HG02678 (cell line): Measurements from ENCODE around the gene MYH6.
"Not testable (repeated sequence)": the region's sequence is repeated elsewhere in the genome, so short reads cannot be mapped to it uniquely, and the experiment has no call there.

ENCODE experiments used
- ATAC-seq: cut with Tn5 transposase; IDR thresholded peaks from one replicate; pipeline ENCODE4 v1.9.1; 2021; ENCODE audit warnings: mild to moderate bottlenecking, moderate library complexity; ENCODE audit not compliant: unreplicated experiment

The MYH6 gene

GRCh38 chr14:23415821-23416778 is 8.0 kb upstream of the MYH6 start:
- no peak for ATAC-seq

- no peak for ATAC-seq
Measured at GRCh38 chr14:23414906-23415820, 7.1 kb upstream of the MYH6 start.

- ATAC-seq: no peak
Measured at GRCh38 chr14:23414254-23414653, 6.2 kb upstream of the MYH6 start.

GRCh38 chr14:23413681-23414080 is 5.6 kb upstream of the MYH6 start:
- no peak for ATAC-seq

- ATAC-seq: no peak
Measured at GRCh38 chr14:23411563-23412525, 3.8 kb upstream of the MYH6 start.

GRCh38 chr14:23409966-23410635 is 2.0 kb upstream of the MYH6 start:
- no peak for ATAC-seq

GRCh38 chr14:23409475-23409874 is 1.4 kb upstream of the MYH6 start:
- no peak for ATAC-seq

GRCh38 chr14:23408307-23408630 is 196 bp upstream of the MYH6 start:
- ATAC-seq: no peak

- ATAC-seq: no peak
Measured at GRCh38 chr14:23406725-23407355, 1.2 kb downstream of the MYH6 start.

- no peak for ATAC-seq
Measured at GRCh38 chr14:23406244-23406643, 1.8 kb downstream of the MYH6 start.

- no peak for ATAC-seq
Measured at GRCh38 chr14:23405516-23406025, 2.5 kb downstream of the MYH6 start.

GRCh38 chr14:23405096-23405495 is 3.0 kb downstream of the MYH6 start:
- no peak for ATAC-seq

GRCh38 chr14:23404331-23404900 is 3.7 kb downstream of the MYH6 start:
- no peak for ATAC-seq

GRCh38 chr14:23403908-23404307 is 4.2 kb downstream of the MYH6 start:
- no peak for ATAC-seq

GRCh38 chr14:23403139-23403438 is 5.0 kb downstream of the MYH6 start:
- no peak for ATAC-seq

GRCh38 chr14:23402296-23403138 is 5.6 kb downstream of the MYH6 start:
- no peak for ATAC-seq

- ATAC-seq: no peak
Measured at GRCh38 chr14:23401291-23401690, 6.8 kb downstream of the MYH6 start.

GRCh38 chr14:23400496-23401149 is 7.5 kb downstream of the MYH6 start:
- not testable (repeated sequence) for ATAC-seq
